GM12892 (cell line): Measurements from ENCODE around the gene CACNA1B.

Experiments
- POLR2A ChIP-seq: IDR thresholded peaks from 2 replicates; pipeline ENCODE4 v1.6.1; 2011; ENCODE audit warnings: low read depth, low read length, control low read depth
- POLR2AphosphoS5 ChIP-seq: IDR thresholded peaks from 2 replicates; pipeline ENCODE4 v1.6.1; 2011; ENCODE audit warnings: low read depth, low read length, control low read depth
- TAF1 ChIP-seq: IDR thresholded peaks from 2 replicates; pipeline ENCODE4 v1.6.1; 2011; ENCODE audit warnings: low read depth, mild to moderate bottlenecking, control low read depth, low read length, borderline replicate concordance

- TF ChIP-seq POLR2A: no peak
- no peak for TF ChIP-seq POLR2AphosphoS5
- no peak for TF ChIP-seq TAF1
Measured at GRCh38 chr9:138103111-138103848, 225.7 kb downstream of the CACNA1B start.
